GM12864 (cell line): Measurements from ENCODE around the gene OLFML2A.

ENCODE experiments used
- DNase-seq: peaks from one replicate; pipeline ENCODE4 v3.0.0-alpha.2; 2011; ENCODE audit warnings: low read depth
- H3K4me3 ChIP-seq: 2 replicates; pipeline ENCODE4 v1.5.1; 2011; ENCODE audit warnings: mild to moderate bottlenecking, low read depth, low read length, control low read depth
- TF ChIP-seq, protein P1 (sequence below): IDR thresholded peaks from 2 replicates; pipeline ENCODE4 v1.5.1; 2011; ENCODE audit warnings: low read depth, mild to moderate bottlenecking, moderate library complexity, low read length, control low read depth, inconsistent platforms; ENCODE audit errors: missing control alignments

The OLFML2A gene

DNA sequence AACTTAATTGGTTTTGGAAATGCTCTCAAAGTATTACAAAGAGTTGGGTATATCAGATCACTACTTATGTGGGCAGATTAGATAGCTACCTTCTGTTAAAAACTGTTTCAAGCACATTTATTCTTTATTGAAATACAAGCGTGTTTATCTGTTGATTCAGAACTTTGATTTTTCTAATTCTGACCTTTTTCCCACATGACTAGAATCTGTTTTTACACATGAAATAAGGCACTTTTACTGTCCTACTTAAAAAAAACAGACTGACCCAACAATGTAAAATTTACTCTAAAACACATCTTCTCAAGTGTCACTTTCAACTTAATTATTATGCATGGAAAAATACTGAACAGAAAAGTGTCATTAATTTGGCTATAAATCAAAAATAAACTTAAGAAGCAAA is 10.6 kb upstream of the OLFML2A start:
- H3K4me3 ChIP-seq: no peak overlapping the region

DNA sequence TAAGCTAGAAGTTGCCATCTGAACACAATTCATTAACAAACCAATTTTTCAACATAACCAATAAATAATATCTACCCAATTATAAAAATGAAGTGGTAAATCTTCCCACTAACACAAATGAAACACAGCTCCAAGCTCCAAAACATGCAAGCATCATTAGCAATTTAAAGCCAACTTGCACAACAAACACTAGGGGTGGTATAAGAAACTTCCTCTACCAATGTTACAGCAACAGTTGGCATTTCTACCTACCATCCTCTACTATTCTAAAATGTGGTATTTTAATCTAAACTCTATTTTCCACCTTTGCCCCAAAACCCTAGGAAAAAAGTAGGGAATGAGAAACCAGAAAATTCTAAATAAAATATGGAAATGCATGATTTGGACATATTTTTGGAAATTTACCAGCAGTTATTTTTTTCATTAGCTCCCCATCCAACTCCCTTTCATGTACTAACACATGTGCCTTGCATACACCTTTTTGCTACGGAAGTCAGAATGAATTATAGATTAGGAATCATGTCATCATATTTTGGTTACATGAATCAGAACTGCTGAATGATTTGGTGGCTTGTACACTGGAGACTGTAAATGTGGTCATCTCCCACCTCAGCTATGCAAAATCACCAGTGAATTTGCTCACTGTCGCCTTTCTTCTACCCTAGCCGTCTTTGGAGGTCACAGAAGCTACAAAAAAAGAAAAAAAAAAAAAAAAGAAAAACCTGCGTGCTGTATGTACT is 9.9 kb upstream of the OLFML2A start:
- H3K4me3 ChIP-seq: no peak overlapping the region
- DNase-seq: no peak
- TF ChIP-seq, protein P1, sequence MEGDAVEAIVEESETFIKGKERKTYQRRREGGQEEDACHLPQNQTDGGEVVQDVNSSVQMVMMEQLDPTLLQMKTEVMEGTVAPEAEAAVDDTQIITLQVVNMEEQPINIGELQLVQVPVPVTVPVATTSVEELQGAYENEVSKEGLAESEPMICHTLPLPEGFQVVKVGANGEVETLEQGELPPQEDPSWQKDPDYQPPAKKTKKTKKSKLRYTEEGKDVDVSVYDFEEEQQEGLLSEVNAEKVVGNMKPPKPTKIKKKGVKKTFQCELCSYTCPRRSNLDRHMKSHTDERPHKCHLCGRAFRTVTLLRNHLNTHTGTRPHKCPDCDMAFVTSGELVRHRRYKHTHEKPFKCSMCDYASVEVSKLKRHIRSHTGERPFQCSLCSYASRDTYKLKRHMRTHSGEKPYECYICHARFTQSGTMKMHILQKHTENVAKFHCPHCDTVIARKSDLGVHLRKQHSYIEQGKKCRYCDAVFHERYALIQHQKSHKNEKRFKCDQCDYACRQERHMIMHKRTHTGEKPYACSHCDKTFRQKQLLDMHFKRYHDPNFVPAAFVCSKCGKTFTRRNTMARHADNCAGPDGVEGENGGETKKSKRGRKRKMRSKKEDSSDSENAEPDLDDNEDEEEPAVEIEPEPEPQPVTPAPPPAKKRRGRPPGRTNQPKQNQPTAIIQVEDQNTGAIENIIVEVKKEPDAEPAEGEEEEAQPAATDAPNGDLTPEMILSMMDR: peak; percentile 45

More for the DNA sequence above, 10.6 kb upstream of the OLFML2A start:
- DNase-seq: no peak
- TF ChIP-seq, protein P1: no peak

DNA sequence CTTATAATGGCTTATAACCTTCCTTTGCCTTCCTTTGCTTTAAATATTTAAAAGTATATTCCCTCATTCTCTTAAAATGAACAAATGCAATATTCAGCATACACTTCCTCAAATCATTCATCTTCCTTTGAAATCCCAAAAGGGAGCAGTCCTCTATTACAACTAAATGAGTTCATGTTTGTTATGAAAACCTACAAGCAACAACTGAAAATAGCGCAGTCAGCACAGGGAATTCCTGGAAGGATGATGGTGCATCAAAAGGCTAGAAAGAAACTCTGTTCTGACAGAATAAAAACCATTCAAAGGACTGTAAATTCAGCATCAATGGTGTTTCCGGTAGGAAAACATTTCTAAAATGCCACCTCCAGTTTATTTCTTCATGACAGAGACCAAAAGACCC is 9.1 kb upstream of the OLFML2A start:
- TF ChIP-seq, protein P1: no peak
- DNase-seq: no peak
- H3K4me3 ChIP-seq: no peak overlapping the region

DNA sequence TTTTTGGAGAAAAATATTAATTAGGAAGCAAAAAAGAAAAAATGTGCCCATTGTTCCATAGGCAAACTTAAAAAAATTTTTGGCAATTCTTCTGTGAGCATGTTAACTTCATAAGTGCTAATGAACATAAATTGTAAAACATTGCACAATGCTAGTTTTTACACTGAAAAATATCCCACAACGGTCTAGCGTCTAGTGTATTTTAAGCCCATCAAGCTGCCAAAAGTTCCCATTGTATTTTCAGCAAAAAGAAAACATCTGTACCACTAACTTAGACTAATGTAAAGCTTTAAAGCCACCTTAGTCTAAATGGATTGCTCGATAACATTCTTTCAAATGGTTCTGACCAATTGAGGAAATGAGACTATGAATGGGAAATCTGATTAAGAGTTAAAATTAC is 8.6 kb upstream of the OLFML2A start:
- no peak overlapping the region for H3K4me3 ChIP-seq
- no peak for DNase-seq

DNA sequence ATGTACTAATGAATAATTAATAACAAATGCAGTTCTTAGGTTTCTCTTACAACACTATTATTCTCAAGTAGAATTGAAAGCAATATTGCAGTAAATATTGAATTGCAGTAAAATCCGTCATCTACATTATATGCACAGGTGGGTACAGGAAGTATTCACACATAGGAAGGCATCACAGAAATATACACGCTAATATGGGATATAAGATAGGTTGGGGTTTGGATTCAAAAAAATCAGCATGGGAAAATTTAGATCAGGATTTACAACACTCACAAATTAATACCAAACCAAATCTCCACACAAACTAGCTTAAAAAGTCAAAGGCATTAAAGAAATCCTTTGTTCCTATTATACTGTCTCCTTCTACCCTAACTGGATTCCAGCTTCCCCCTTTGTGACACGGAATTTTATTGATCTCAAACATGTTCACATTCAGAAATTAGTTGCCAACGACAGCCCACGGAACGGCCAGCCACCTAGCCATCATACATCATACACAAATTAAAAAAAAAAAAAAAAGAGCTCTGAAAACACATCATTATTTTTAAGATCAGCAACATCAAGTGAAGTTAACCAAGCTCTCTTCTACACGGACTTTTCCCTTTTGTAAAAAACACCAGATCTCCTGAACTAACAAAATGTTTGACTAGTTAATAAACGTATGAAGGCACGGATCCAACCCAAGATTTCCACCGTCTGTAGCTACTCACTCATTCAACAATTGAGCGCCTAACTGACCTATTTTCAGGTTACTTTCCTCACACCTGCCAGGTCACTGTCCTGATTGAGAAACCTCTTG is 8.0 kb upstream of the OLFML2A start:
- DNase-seq: no peak
- TF ChIP-seq, protein P1: no peak
- H3K4me3 ChIP-seq: peak overlapping the region; percentile 95

More for the DNA sequence above, 8.6 kb upstream of the OLFML2A start:
- TF ChIP-seq, protein P1: no peak

DNA sequence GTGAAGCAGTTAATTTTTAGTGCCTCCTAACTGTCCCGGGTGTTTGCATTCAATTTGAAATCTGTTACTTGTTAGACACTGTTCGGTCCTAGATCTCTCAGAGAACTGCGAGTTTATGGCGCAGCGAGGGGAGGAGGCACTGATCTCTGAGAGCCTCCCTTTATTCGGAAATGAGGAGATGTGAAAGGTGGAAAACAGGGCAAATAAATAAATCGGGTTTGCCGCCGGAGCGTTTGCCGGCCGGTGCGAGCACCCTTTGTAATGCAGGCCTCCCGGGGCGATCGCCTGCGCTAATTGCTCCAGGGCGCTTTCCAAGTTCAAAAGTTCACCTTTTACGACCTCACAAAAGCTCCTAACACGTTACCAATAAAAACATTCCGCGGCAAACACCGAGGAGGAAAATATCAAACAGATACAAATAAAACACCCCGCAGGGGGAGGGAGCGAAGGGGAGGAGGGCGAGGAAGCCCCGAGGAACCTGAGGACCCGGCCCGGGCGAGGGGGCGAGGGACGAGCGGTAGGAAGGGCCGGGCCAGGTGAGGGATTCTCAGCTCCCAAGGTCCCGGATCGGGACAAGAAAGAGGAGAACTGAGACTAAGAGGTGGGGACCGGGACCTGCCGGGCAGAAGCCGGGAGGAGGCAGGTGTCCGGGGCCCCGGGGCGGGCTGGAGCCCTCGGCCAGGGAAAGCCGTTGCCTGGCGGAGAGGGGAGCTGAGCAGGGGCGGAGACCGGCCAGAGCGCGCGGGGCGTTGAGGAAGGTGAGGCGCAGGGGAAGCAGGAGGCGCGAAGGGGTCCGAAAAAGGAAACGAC is 7.2 kb upstream of the OLFML2A start:
- H3K4me3 ChIP-seq: peak overlapping the region; percentile 95
- TF ChIP-seq, protein P1: no peak
- no peak for DNase-seq
